GM12892 (cell line): ENCODE results near the gene COL26A1.

ENCODE experiments used
- POLR2A ChIP-seq: IDR thresholded peaks from 2 replicates; pipeline ENCODE4 v1.6.1; 2011; ENCODE audit warnings: low read depth, low read length, control low read depth
- POLR2AphosphoS5 ChIP-seq: IDR thresholded peaks from 2 replicates; pipeline ENCODE4 v1.6.1; 2011; ENCODE audit warnings: low read depth, low read length, control low read depth
- TAF1 ChIP-seq: IDR thresholded peaks from 2 replicates; pipeline ENCODE4 v1.6.1; 2011; ENCODE audit warnings: low read depth, mild to moderate bottlenecking, control low read depth, low read length, borderline replicate concordance

DNA sequence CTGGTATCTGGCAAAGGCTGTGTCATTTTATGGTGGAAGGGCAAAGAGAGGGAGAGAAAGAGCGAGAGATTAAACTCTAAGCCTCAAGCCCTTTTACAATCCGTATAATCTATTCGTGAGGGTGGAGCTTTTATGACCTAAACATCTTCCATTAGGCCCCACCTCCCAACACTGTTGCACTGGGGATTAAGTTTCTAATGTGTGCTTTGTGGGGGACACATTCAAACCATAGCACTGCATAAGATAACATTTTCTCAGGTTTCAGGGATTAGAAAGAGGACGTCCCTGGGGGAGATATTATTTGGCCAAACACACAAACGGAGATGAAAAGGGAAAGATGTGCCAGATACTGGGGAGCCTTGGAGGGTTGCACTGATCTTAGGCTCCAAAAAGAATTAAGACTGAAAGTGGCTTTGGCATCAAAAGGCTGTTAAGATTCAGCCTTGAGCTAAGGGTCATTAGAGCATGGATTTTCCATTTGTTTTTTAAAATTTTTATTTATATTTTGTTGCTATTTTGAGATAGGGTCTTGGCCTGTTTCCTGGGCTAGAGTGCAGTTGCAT, 19.0 kb downstream of the COL26A1 start:
- TF ChIP-seq TAF1 (no peak), POLR2A (no peak), POLR2AphosphoS5 (no peak)
